ENCODE measurements around the gene AIDA.

AIDA gene

DNA sequence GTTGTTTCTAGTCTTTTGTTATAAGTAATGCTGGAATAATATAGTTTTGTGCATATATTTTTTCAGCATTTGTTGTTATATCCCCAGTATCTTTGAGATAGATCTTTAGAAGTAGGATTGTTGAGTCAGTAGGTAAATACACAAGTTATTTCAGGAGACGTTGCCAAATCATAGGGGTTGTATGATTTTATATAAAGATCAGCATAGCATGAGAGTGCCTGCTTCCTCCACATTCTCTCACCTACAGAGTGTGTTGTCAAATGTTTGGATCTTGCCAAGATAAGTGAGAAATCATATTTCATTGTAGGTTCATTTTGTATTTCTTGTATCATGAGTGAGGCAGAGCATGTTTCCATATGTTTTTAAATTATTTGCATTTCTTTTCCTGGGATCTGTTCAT lies 69.8 kb downstream of the AIDA start:
- Histone ChIP-seq H3K27me3 (ENCODE audit: control insufficient read depth, insufficient read depth, low read length) (no peaks in the 10 kb centered on the region), H3K4me3 (ENCODE audit: low read length) (no peak overlapping the region), H3K27ac (ENCODE audit: low read length) (no peak overlapping the region), H3K36me3 (ENCODE audit: control insufficient read depth, low read depth, low read length) (peaks cover 26% of the 10 kb centered on the region), H3K4me1 (ENCODE audit: control insufficient read depth, low read depth, low read length) (no peaks in the 10 kb centered on the region), H3K9ac (ENCODE audit: low read length) (no peak overlapping the region), H3K9me3 (ENCODE audit: control insufficient read depth, low read depth, low read length) (no peaks in the 10 kb centered on the region)

DNA sequence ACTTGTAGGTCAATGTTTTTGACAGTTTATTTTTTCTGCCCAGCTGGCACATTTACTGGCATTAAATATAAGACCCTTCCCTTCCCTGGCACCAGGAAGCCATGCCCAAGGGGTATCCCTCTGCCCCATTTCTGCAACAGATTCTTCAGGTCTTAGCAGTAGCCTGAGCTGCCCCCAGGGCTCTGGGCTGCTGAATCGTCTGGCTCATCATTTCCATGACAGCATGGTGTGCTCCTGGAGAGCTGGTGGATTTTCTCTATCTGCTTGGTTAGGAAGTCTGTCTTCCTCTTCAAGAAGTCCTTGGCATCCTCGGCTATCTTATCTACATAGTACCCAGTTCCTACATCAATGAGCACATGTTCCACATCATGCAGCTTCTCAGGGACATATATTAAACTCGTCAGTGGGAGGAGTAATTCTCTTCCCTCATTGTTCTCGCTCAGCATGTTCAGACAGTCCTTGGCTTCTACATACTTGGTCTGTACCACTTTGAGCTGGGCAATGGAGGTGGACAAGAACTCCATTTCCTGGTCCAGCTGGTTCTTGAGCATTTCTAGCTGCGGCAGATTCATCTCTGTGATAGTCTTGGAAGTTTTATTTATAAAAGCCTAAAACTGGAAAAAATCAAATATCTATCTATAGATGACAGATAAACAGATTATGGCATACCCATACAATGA lies 70.9 kb downstream of the AIDA start:
- peaks cover 26% of the 10 kb centered on the region for H3K36me3 ChIP-seq (ENCODE audit: control insufficient read depth, low read depth, low read length)
- no peak overlapping the region for H3K4me3 ChIP-seq (ENCODE audit: low read length)
- H3K4me1 ChIP-seq (ENCODE audit: control insufficient read depth, low read depth, low read length) = no peaks in the 10 kb centered on the region
- no peak overlapping the region for H3K27ac ChIP-seq (ENCODE audit: low read length)
- no peak overlapping the region for H3K9ac ChIP-seq (ENCODE audit: low read length)
- H3K9me3 ChIP-seq (ENCODE audit: control insufficient read depth, low read depth, low read length) = no peaks in the 10 kb centered on the region
- no peaks in the 10 kb centered on the region for H3K27me3 ChIP-seq (ENCODE audit: control insufficient read depth, insufficient read depth, low read length)

DNA sequence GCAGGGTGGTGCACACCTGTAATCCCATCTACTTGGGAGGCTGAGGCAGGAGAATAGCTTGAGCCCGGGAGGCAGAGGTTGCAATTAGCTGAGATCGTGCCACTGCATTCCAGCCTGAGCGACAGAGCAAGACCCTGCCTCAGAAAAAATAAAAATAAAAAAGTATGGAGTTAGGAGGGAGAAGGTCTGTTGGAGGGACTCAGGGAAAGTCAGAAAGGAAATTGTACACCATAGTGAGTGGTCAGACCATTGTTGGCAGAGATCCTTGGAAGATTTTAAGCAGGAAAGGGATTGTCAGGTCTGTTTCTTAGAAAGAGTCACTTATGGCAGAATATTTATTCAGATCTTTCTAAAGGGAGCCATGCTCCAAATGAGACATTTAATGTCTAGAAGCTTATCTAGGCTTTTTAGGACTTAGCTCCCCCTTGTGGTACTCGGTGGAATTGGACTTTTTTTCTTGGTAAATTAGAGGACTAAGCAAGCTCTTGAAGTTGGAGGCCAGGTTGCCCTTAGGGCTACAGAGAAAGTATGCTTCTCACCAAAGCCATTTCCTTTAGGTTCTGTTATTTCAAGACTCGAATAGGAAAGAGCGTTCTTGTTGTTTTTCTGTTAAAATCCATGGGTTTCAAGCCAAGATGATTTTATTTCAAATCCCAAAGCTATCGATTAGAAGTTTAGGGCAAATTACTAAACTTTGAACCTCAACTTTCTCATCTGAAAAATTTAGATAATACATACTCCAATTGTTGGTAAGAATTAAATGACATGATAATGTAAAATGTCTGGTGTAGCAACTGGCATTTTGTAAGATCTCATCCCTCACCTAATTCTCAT lies 77.9 kb downstream of the AIDA start:
- Histone ChIP-seq H3K4me1 (ENCODE audit: control insufficient read depth, low read depth, low read length) (no peaks in the 10 kb centered on the region), H3K4me3 (ENCODE audit: low read length) (no peak overlapping the region), H3K9me3 (ENCODE audit: control insufficient read depth, low read depth, low read length) (no peaks in the 10 kb centered on the region), H3K36me3 (ENCODE audit: control insufficient read depth, low read depth, low read length) (peaks cover 54% of the 10 kb centered on the region), H3K9ac (ENCODE audit: low read length) (no peak overlapping the region), H3K27me3 (ENCODE audit: control insufficient read depth, insufficient read depth, low read length) (no peaks in the 10 kb centered on the region), H3K27ac (ENCODE audit: low read length) (no peak overlapping the region)

DNA sequence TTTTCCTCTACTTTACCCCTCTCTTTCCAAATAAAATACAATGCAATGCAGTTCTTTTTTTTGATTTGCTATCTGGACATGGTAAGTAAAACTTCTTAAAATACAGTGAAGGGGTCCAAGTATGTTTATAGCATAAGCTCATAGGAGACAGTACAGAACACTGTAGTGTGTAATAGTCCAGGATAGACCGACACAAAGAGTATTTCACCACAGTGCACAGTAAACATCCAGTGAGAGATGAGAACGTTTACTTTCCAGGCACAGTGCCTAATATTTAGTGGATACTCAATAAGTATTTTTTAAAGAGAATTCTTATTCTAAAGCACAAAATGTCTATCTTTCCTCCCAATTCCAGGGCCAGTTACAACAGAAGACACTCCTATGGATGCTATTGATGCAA lies 79.5 kb downstream of the AIDA start:
- Histone ChIP-seq H3K4me3 (ENCODE audit: low read length) (no peak overlapping the region), H3K4me1 (ENCODE audit: control insufficient read depth, low read depth, low read length) (no peaks in the 10 kb centered on the region), H3K27ac (ENCODE audit: low read length) (no peak overlapping the region), H3K9ac (ENCODE audit: low read length) (no peak overlapping the region), H3K9me3 (ENCODE audit: control insufficient read depth, low read depth, low read length) (no peaks in the 10 kb centered on the region), H3K27me3 (ENCODE audit: control insufficient read depth, insufficient read depth, low read length) (no peaks in the 10 kb centered on the region), H3K36me3 (ENCODE audit: control insufficient read depth, low read depth, low read length) (peaks cover 63% of the 10 kb centered on the region)

DNA sequence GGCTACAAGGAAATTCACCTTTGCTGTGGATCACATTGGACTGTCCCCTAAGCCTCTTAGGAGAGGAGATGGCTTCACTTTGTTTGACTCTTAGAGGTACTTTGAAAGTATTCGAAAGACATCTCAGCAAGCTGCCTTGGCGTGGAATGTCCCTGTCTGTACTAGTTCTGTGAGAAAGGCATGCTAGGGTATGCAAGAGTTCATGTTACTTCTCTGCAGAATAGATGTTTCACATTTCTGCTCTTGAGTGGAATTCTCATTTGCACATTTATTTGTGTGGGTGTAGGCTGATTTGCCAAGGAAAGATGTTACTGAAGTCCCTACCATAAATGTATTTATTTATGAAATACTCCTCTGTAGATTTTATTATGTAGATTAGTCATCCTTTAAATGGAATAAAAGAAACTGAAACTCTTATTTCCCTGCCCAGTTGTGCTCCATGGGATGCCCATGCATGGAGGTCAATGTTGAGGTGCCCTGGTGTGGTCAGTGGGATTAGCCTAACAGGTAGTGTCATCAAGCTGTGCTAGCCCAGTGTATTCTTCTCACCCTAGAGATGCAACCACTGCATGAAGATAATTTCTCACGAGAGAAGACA lies 80.6 kb downstream of the AIDA start:
- no peaks in the 10 kb centered on the region for H3K9me3 ChIP-seq (ENCODE audit: control insufficient read depth, low read depth, low read length)

DNA sequence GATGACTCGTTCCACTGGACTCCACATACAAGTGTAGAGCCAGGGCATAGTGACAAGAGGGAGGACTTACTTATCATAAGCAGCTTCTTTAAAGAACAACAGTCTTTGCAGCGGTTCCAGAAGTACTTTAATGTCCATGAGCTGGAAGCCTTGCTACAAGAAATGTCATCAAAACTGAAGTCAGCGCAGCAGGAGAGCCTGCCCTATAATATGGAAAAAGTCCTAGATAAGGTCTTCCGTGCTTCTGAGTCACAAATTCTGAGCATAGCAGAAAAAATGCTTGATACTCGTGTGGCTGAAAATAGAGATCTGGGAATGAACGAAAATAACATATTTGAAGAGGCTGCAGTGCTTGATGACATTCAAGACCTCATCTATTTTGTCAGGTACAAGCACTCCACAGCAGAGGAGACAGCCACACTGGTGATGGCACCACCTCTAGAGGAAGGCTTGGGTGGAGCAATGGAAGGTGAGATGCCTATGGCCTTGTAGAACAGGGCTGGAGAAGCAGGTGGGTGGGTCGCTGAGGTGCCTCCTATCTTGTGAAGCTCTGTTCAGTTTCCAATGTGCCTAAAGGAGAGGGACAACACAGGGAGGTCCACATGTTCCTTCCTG lies 82.3 kb downstream of the AIDA start:
- Histone ChIP-seq H3K9me3 (ENCODE audit: control insufficient read depth, low read depth, low read length) (no peaks in the 10 kb centered on the region), H3K27ac (ENCODE audit: low read length) (no peak overlapping the region), H3K4me3 (ENCODE audit: low read length) (no peak overlapping the region), H3K4me1 (ENCODE audit: control insufficient read depth, low read depth, low read length) (no peaks in the 10 kb centered on the region), H3K27me3 (ENCODE audit: control insufficient read depth, insufficient read depth, low read length) (no peaks in the 10 kb centered on the region), H3K36me3 (ENCODE audit: control insufficient read depth, low read depth, low read length) (peaks cover 64% of the 10 kb centered on the region), H3K9ac (ENCODE audit: low read length) (no peak overlapping the region)

More for the DNA sequence above, 80.6 kb downstream of the AIDA start:
- H3K27ac ChIP-seq (ENCODE audit: low read length) = no peak overlapping the region
- no peaks in the 10 kb centered on the region for H3K4me1 ChIP-seq (ENCODE audit: control insufficient read depth, low read depth, low read length)
- H3K36me3 ChIP-seq (ENCODE audit: control insufficient read depth, low read depth, low read length) = peaks cover 68% of the 10 kb centered on the region
- H3K27me3 ChIP-seq (ENCODE audit: control insufficient read depth, insufficient read depth, low read length) = no peaks in the 10 kb centered on the region
- no peak overlapping the region for H3K4me3 ChIP-seq (ENCODE audit: low read length)
- no peak overlapping the region for H3K9ac ChIP-seq (ENCODE audit: low read length)

DNA sequence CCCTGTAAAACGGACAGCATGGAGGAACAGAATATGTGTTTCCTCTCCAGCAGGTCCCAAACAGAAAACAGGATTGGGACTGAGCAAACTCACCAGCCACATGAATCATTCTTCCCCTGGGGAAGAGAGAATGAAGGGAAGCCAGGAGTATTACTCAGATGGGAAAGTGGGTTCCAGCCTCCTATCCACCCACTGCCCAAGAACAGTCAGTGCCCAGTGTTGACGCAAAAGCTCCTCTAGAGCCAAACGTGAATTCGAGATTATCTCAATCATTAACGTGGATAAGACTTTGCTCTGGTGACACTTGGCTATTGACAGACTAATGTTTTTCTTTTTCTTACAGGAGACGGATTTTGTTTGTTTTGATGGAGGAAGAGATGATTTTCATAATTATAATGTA lies 85.1 kb downstream of the AIDA start:
- Histone ChIP-seq H3K9me3 (ENCODE audit: control insufficient read depth, low read depth, low read length) (no peaks in the 10 kb centered on the region), H3K27me3 (ENCODE audit: control insufficient read depth, insufficient read depth, low read length) (no peaks in the 10 kb centered on the region), H3K27ac (ENCODE audit: low read length) (no peak overlapping the region), H3K4me3 (ENCODE audit: low read length) (no peak overlapping the region), H3K4me1 (ENCODE audit: control insufficient read depth, low read depth, low read length) (no peaks in the 10 kb centered on the region), H3K36me3 (ENCODE audit: control insufficient read depth, low read depth, low read length) (peaks cover 56% of the 10 kb centered on the region), H3K9ac (ENCODE audit: low read length) (no peak overlapping the region)

DNA sequence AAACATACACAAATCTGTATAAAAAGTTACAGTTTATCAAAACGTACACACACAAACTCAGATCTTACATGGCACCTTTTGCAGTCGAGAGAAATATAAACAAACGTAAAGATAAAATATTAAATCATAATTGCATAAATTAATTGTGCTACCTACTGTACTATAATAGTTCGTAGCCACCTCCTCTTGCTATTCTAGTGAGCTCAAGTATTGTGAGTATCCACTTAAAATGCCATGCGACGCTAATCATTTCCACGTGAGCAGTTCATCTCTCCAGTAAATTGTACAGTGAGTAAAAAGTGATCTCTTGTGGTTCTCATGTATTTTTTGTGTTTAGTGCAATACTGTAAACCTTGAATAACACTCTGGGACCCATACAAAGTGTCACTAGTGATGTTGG lies 88.1 kb downstream of the AIDA start:
- Histone ChIP-seq H3K4me1 (ENCODE audit: control insufficient read depth, low read depth, low read length) (no peaks in the 10 kb centered on the region), H3K36me3 (ENCODE audit: control insufficient read depth, low read depth, low read length) (peaks cover 42% of the 10 kb centered on the region), H3K9me3 (ENCODE audit: control insufficient read depth, low read depth, low read length) (no peaks in the 10 kb centered on the region), H3K27ac (ENCODE audit: low read length) (no peak overlapping the region), H3K4me3 (ENCODE audit: low read length) (no peak overlapping the region), H3K9ac (ENCODE audit: low read length) (no peak overlapping the region), H3K27me3 (ENCODE audit: control insufficient read depth, insufficient read depth, low read length) (no peaks in the 10 kb centered on the region)

DNA sequence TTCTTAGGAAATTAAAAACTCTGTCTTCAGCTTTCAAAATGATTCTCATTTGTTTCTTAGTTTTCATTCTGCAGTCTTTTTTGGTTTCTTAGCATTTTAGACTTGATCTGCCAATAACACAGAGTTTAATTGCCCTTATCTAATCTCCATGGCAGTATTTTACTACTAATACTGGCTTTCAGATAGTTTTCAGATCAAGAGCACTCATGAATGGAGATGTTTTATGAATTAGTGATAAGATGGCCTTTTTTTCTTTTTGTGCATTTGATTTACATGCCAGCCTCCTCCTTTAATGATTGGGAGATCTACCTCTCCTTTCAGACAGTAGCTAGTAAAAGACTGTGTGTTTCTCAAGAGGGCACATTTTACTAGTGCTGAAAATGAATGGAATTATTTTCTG lies 88.8 kb downstream of the AIDA start:
- Histone ChIP-seq H3K4me1 (ENCODE audit: control insufficient read depth, low read depth, low read length) (no peaks in the 10 kb centered on the region), H3K9ac (ENCODE audit: low read length) (no peak overlapping the region), H3K9me3 (ENCODE audit: control insufficient read depth, low read depth, low read length) (no peaks in the 10 kb centered on the region), H3K36me3 (ENCODE audit: control insufficient read depth, low read depth, low read length) (peaks cover 34% of the 10 kb centered on the region), H3K27ac (ENCODE audit: low read length) (no peak overlapping the region), H3K4me3 (ENCODE audit: low read length) (no peak overlapping the region), H3K27me3 (ENCODE audit: control insufficient read depth, insufficient read depth, low read length) (no peaks in the 10 kb centered on the region)

DNA sequence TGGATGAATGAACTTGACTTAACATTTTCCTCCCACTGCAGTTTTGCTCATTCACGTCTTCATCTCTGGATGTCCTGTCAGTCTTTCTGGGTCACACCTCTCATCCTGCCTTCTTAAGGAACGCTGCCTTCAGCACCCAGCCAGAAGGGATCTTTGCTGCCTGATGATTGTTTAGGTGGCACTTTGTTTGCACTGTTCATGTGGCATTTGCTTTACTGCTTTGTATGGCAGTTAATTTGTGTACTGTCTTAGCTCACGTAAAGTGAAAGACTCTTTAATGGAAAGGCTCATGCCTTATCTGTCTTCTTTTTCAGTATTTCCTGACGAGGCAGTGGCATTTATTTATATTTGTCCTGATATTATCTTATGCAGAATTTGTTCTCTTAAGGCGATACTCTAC lies 89.5 kb downstream of the AIDA start:
- peaks cover 28% of the 10 kb centered on the region for H3K36me3 ChIP-seq (ENCODE audit: control insufficient read depth, low read depth, low read length)

DNA sequence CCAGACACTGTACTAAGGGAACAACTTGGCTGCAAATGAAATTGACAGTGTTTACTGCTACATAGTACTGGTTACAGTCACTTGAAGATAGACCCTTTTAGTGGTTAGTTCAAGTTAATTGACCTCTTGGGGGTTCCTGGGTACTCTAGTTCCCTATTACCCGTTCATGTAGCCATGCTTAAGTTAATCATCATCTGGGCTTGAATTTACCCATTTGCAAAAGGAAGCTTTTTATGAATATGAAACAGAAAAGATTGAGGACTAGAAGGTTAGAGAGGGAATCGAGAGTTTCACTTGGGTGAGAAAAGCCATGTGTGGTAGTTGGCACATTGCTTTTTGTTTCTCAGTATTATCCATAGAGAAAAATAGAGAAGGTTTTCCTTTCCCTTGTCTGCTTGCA lies 91.7 kb downstream of the AIDA start:
- Histone ChIP-seq H3K9me3 (ENCODE audit: control insufficient read depth, low read depth, low read length) (no peaks in the 10 kb centered on the region), H3K36me3 (ENCODE audit: control insufficient read depth, low read depth, low read length) (peaks cover 10% of the 10 kb centered on the region), H3K4me3 (ENCODE audit: low read length) (no peak overlapping the region), H3K27ac (ENCODE audit: low read length) (no peak overlapping the region), H3K4me1 (ENCODE audit: control insufficient read depth, low read depth, low read length) (no peaks in the 10 kb centered on the region), H3K9ac (ENCODE audit: low read length) (no peak overlapping the region), H3K27me3 (ENCODE audit: control insufficient read depth, insufficient read depth, low read length) (peaks cover 9% of the 10 kb centered on the region)

More for the DNA sequence above, 89.5 kb downstream of the AIDA start:
- no peak overlapping the region for H3K27ac ChIP-seq (ENCODE audit: low read length)
- H3K9ac ChIP-seq (ENCODE audit: low read length) = no peak overlapping the region
- H3K27me3 ChIP-seq (ENCODE audit: control insufficient read depth, insufficient read depth, low read length) = no peaks in the 10 kb centered on the region
- no peaks in the 10 kb centered on the region for H3K9me3 ChIP-seq (ENCODE audit: control insufficient read depth, low read depth, low read length)
- H3K4me1 ChIP-seq (ENCODE audit: control insufficient read depth, low read depth, low read length) = no peaks in the 10 kb centered on the region
- no peak overlapping the region for H3K4me3 ChIP-seq (ENCODE audit: low read length)
